NOMO-1 (cell line): ENCODE results near the gene CNN3.

Source experiments
- DNase-seq, 2 experiments: peaks; one replicate each; lab custom pipeline; 2025; ENCODE audit not compliant: unreplicated experiment in 2 of 2; lab: John Stamatoyannopoulos, UW

The CNN3 gene

DNA sequence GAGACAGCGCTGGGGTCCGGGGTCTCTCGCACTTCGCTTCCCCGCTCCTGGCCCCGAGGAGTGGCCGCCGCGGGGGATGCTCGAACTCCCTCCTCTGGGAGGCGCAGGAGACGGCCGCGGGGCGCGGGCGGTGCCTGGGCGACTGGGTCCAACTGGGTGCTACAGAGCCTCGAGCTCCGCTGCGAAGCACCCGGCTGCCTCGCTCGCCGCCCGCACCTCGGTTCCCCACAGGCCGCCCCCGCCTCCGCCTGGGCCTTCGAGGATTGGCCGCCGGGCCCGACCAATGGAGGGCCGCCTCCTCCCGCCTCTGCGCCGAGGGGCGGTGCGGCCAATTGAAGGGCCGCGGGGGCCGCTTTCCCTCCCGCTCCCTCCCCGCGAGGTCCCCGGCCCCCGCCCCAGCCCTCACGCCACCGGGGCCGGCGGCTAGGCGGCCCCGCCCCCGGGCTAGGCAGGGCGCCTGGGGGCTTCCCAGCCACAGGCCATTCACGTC, at the start of gene CNN3:
Gene CNN3, minus strand, starts transcription at position 196 of the 490 bp plus-strand sequence. CDS start 216 bp downstream, outside the sequence.
- peak; percentile 35 to 47 for DNase-seq

DNA sequence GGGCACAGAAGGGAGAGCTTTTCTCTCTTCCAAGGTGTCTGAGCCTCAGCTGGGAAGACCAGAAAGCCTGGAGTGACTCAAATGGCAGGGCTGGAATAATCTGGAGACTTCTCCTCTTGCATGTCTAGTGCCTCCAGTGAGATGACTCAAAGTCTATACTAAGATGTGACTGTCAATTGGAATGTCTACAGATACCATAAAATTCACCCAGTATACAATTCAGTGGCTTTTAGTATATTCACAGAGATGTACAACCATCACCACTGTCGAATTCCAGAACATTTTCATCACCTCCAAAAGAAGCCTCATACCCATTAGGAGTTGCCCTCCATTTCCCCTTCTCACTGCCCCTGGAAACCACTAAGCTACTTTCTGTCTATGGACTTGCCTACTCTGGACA, 47.9 kb upstream of the CNN3 start:
- DNase-seq: no peak

DNA sequence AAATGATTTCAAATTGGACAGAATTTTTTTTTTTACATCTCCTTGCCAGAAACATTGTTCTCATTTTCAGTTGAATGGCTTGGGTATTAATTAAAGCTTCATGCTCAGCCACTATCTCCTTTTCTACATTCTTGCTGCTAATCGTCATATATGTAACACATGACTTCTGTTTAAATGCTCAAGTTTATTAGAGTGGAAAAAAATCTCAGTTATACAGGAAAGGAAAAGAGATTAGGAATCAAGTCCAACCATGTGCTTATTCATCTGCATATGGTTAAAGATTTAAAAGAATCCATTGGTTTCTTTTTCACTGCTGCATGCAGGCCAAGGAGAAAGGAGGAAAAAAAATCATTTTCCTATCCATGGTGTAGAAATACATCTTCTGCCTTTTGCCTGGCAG, 47.3 kb upstream of the CNN3 start:
- no peak for DNase-seq

GRCh38 chr1:94973309-94973922, 46.5 kb upstream of the CNN3 start:
- DNase-seq: no peak

- no peak for DNase-seq
Measured at GRCh38 chr1:94971491-94971924, 44.6 kb upstream of the CNN3 start.

- no peak for DNase-seq
Measured at GRCh38 chr1:94970783-94971182, 43.9 kb upstream of the CNN3 start.

DNA sequence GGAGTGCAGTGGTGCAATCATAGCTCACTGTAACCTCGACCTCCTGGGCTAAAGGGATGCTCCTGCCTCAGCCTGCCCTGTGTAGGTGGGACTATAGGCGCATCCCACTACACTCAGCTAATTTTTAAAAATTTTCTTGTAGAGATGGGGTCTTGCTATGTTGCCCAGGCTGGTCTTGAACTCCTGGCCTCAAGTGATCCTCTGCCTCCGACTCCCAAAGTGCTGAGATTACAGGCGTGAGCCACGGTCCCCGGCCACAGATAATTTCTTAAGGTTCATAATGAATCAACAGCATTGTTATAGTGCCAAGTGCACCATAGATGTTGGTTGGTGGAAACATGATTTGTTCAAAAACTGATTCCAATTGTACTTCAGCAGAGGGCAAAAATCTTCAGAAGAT, 42.2 kb upstream of the CNN3 start:
- no peak for DNase-seq

DNA sequence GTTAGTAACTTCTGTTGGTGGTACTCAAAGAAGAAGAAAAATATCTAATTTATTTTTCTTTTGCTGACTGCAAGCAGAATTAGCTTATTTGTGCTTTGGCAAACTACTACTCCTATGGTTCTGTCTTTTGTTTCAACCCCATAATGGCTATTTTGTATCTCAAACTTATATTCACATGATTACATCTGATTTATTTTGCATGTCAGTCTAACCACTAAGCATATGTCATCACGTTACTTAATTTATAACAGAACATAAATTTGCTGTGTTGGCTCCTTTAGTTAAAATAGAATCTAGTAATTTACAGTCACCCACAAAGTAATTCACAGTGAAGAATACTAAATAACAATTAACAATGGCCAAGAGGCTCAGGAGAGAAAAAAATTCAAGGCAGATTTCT, 39.1 kb upstream of the CNN3 start:
- no peak for DNase-seq

DNA sequence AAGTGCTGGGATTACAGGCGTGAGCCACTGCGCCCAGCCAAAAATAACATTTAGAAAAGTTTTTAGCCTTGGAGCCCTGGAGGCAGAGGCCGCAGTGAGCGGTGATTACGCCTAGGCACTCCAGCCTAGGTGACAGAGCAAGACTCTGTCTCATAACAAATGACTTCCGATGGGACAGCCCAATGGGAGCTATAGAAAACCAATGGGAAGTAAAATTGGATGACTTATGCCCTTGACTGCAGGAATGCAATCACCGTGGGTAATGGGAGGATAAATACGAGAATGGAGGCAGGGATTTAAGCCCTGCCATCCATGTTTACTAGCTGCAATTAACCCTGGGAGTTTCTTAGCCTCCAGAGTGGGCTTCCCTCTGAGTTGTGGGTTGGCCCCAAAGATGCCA, 37.0 kb upstream of the CNN3 start:
- DNase-seq: no peak

- peak; percentile 60 to 83 for DNase-seq
Measured at GRCh38 chr1:94962409-94963265, 35.7 kb upstream of the CNN3 start.

DNA sequence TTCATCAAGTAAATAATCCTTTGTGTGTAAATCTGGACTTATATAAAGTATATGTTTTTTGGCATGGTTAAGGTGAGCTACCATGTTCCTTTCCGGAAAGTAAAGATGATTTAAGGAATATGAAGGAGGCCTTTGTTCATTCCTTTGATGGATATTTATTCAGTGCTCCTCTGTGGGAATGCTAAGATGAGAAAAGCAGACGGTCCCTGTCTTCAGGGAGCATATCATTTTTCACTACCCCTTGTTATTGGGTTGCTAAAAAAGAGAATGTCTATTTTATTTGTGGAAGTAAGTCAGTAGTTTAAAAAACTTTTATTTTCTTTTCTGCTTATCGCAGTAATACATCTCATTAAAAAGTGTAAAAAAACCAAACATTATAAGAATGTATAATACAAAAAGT, 35.1 kb upstream of the CNN3 start:
- DNase-seq: no peak

DNA sequence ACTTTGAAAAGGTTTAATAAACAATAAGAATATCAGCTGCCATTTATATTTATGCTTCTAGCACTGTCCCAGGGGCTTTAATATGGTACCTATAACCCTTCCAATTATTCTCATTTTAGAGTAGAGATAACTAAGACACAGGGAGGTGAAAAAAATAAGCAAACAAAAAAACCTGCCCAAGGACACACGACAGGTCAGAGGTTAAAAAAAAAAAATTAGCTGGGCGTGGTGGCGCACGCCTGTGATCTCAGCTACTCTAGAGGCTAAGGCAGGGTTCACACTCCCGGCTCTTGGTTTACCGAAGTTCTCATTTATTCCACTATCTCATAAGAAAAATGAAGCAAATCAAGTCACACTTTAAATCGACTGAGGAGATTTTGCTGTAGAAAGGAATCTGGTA, 34.7 kb upstream of the CNN3 start:
- no peak for DNase-seq

DNA sequence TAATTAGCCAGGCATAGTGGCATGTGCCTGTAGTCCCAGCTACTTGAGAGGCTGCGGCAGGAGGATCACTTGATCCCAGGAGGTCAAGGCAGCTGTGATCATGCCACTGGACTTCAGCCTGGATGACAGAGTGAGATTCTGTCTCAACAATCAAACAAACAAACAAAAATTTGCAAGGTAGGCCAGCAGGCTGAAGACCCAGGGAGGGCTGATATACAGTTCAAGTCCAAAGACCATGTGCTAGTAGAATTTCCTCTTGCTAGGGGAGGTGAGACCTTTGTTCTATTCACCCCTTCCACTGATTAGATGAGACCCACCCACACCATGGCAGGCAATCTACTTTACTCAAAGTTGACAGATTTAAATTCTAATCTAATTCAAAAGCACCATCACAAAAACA, 31.2 kb upstream of the CNN3 start:
- DNase-seq: no peak

DNA sequence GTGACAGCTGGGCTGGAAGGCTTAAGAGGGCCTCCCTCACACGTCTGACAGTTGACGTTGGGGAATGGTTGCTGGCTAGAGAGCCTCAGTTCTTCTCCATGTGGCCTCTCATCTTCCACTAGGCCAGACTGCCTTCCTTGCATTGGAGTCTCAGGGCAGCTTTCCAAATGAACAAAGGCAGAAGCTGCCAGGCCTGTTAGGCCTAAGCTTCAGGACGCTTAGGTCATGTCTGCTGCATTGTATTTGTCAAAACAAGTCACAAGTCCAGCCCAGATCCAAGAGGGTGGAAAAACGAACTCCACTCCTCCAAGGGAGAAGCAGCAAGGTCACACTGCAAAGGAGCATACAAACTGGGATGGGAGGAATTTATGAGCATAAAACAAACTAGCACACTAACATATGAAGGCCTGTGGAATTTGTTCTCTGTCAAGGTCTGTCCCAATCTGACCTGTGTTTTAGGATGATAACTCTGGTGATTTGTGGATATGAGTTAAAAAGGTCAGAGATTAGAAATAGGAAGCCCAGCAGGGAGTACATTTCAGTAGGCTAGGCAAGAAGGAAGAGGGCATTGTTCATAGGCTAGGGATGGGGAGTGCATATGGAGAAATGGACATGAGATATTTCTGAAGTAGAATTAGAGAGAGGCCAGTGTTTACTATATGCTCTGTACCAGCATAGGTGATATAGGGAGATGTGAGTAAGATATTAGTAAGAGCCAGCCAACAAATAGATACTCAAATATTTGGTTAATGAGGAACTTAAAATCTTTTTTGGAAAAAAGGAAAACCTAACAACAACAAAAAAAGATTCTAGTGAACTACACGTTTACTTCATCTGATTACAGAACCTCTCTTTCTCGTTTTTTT, 29.1 kb upstream of the CNN3 start:
- no peak for DNase-seq

GRCh38 chr1:94954263-94955220, 27.6 kb upstream of the CNN3 start:
- DNase-seq: no peak

GRCh38 chr1:94953746-94954145, 26.8 kb upstream of the CNN3 start:
- no peak for DNase-seq

GRCh38 chr1:94953107-94953506, 26.2 kb upstream of the CNN3 start:
- no peak for DNase-seq

- DNase-seq: no peak
Measured at GRCh38 chr1:94952539-94952938, 25.6 kb upstream of the CNN3 start.

DNA sequence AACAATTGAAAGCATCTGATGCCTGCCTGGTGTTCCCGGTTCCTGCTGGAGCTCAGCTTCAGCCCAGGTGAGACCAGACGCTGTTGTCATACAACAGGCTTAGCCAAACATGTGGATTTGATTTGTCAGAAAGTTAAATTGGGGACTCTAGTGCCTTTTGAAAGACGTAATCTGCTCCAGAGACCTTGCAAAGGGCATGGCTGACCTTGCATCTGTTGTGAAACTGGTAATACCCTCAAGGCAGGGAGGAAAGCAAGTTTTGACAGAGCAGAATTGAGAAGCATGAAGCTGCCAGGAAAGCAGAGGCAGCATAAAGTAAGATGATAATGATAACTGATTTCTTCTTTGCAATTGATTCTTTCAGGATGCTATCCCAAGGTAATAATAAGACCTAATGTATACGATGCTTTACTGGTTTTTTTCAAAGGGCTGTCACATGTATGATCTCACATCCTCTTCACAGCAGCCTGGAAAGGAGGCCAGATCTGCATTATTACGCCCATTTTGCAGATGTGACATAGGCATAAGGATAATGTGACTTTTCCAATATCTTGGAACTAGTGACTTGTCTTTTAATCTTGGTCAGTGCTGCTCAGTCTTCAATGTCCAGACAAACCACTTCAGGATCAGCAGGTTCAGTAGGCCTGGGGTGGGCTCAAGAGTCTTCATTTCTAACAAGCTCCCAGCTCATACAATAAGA, 24.7 kb upstream of the CNN3 start:
- no peak for DNase-seq
